PFSK-1 (cell line): ENCODE results near the gene FH.

Experiments used
- POLR2AphosphoS5 ChIP-seq: IDR thresholded peaks from 2 replicates; pipeline ENCODE4 v1.6.1; 2012; ENCODE audit warnings: low read depth, mild to moderate bottlenecking, control low read depth, low read length, moderate library complexity
- REST ChIP-seq, 2 experiments: IDR thresholded peaks; 2 replicates each; pipeline versions ENCODE4 v1.6.1 to v1.8.0; 2011 to 2012; ENCODE audit warnings: low read depth in 2 of 2, low read length in 2 of 2, control low read depth in 1 of 2, inconsistent platforms in 1 of 2, mild to moderate bottlenecking in 1 of 2, moderate library complexity in 1 of 2; ENCODE audit not compliant: insufficient read depth in 1 of 2
- SIN3A ChIP-seq: IDR thresholded peaks from 2 replicates; pipeline ENCODE4 v1.6.1; 2012; ENCODE audit warnings: mild to moderate bottlenecking, low read length, moderate library complexity, borderline replicate concordance; ENCODE audit not compliant: insufficient read depth

GRCh38 chr1:241462391-241462790 lies 57.2 kb downstream of the FH start:
- TF ChIP-seq REST (IDR thresholded peaks at IDR 0.05; ENCODE audit: insufficient read depth in 1 of 2, low read depth in 2 of 2, low read length in 2 of 2) (no peak), POLR2AphosphoS5 (no peak), SIN3A (no peak)
